Stimulated activated CD4-positive, alpha-beta T cell treated with anti-CD3 and anti-CD28 coated beads, TNF-alpha, amount 100 ng/mL, for 4 hours (primary cell): ENCODE data around the gene MBD5.

ENCODE experiments used
- DNase-seq, 3 experiments: peaks; one replicate each; pipeline ENCODE4 v3.0.0-alpha.2; 2020; ENCODE audit warnings: low read depth in 3 of 3

The MBD5 gene

GRCh38 chr2:148303161-148303560 lies 282.3 kb downstream of the MBD5 start:
- DNase-seq = no peak

GRCh38 chr2:148305476-148305875 lies 284.6 kb downstream of the MBD5 start:
- no peak for DNase-seq

GRCh38 chr2:148306027-148306426 lies 285.1 kb downstream of the MBD5 start:
- no peak for DNase-seq

- DNase-seq = no peak
Measured at GRCh38 chr2:148317598-148317997, 296.7 kb downstream of the MBD5 start.

GRCh38 chr2:148338541-148338940 lies 317.6 kb downstream of the MBD5 start:
- no peak for DNase-seq

GRCh38 chr2:148342086-148342485 lies 321.2 kb downstream of the MBD5 start:
- DNase-seq = no peak

- DNase-seq = no peak
Measured at GRCh38 chr2:148350199-148350598, 329.3 kb downstream of the MBD5 start.

GRCh38 chr2:148351437-148352143 lies 330.7 kb downstream of the MBD5 start:
- no peak for DNase-seq

GRCh38 chr2:148358375-148358774 lies 337.5 kb downstream of the MBD5 start:
- DNase-seq = no peak

GRCh38 chr2:148360662-148361061 lies 339.8 kb downstream of the MBD5 start:
- DNase-seq = no peak

- DNase-seq = no peak
Measured at GRCh38 chr2:148362144-148362796, 341.4 kb downstream of the MBD5 start.

GRCh38 chr2:148375214-148375613 lies 354.3 kb downstream of the MBD5 start:
- DNase-seq = no peak

- no peak for DNase-seq
Measured at GRCh38 chr2:148391324-148391723, 370.4 kb downstream of the MBD5 start.

GRCh38 chr2:148402786-148403185 lies 381.9 kb downstream of the MBD5 start:
- no peak for DNase-seq

- no peak for DNase-seq
Measured at GRCh38 chr2:148410899-148411298, 390.0 kb downstream of the MBD5 start.

GRCh38 chr2:148416248-148416647 lies 395.4 kb downstream of the MBD5 start:
- DNase-seq = no peak

GRCh38 chr2:148430101-148430500 lies 409.2 kb downstream of the MBD5 start:
- no peak for DNase-seq

- DNase-seq = no peak
Measured at GRCh38 chr2:148447877-148448276, 427.0 kb downstream of the MBD5 start.

- no peak for DNase-seq
Measured at GRCh38 chr2:148450531-148450930, 429.6 kb downstream of the MBD5 start.

GRCh38 chr2:148451046-148451445 lies 430.2 kb downstream of the MBD5 start:
- no peak for DNase-seq

GRCh38 chr2:148455791-148456190 lies 434.9 kb downstream of the MBD5 start:
- no peak for DNase-seq

- no peak for DNase-seq
Measured at GRCh38 chr2:148458171-148458570, 437.3 kb downstream of the MBD5 start.

GRCh38 chr2:148459377-148459778 lies 438.5 kb downstream of the MBD5 start:
- no peak for DNase-seq

- DNase-seq = no peak
Measured at GRCh38 chr2:148461876-148462275, 441.0 kb downstream of the MBD5 start.
